Smooth muscle cell (in vitro differentiated cells): Measurements from ENCODE around the gene GLA. TPM values are rescaled to one million over a fixed set of nuclear protein-coding genes. Genes with fewer than 3 reads are reported as not detected.

Experiments
- DNase-seq: peaks from one replicate; lab custom pipeline; 2025; ENCODE audit not compliant: unreplicated experiment; lab: John Stamatoyannopoulos, UW
- H2AFZ ChIP-seq: fragments of 200-600 bp; sonication (generic); 2 replicates; pipeline ENCODE4 v1.6.0; 2016; ENCODE audit warnings: antibody characterized with exemption, low read depth, mild to moderate bottlenecking
- H3F3A ChIP-seq: fragments of 200-600 bp; sonication (generic); 2 replicates; pipeline ENCODE4 v1.6.0; 2017; ENCODE audit warnings: antibody characterized with exemption, low read depth
- H3K27ac ChIP-seq: fragments of 200-600 bp; sonication (generic); 2 replicates; pipeline ENCODE4 v1.5.1; 2016; ENCODE audit warnings: low read depth, mild to moderate bottlenecking
- H3K27me3 ChIP-seq: fragments of 200-600 bp; sonication (generic); 2 replicates; pipeline ENCODE4 v1.6.1; 2016; ENCODE audit warnings: low read depth, mild to moderate bottlenecking
- H3K36me3 ChIP-seq: fragments of 200-600 bp; sonication (generic); 2 replicates; pipeline ENCODE4 v1.5.1; 2016; ENCODE audit warnings: low read depth
- H3K4me1 ChIP-seq: fragments of 200-600 bp; sonication (generic); 2 replicates; pipeline ENCODE4 v1.5.1; 2016; ENCODE audit warnings: low read depth
- H3K4me2 ChIP-seq: fragments of 200-600 bp; sonication (generic); 2 replicates; pipeline ENCODE4 v1.6.0; 2016; ENCODE audit warnings: mild to moderate bottlenecking
- H3K4me3 ChIP-seq: fragments of 200-600 bp; sonication (generic); 2 replicates; pipeline ENCODE4 v1.5.1; 2016; ENCODE audit warnings: mild to moderate bottlenecking
- H3K79me2 ChIP-seq: fragments of 200-600 bp; sonication (generic); 2 replicates; pipeline ENCODE4 v1.6.0; 2016; ENCODE audit warnings: low read depth, mild to moderate bottlenecking
- H3K9ac ChIP-seq: fragments of 200-600 bp; sonication (generic); 2 replicates; pipeline ENCODE4 v1.6.0; 2016; ENCODE audit warnings: low read depth
- H3K9me3 ChIP-seq: fragments of 200-600 bp; sonication (generic); replicated peaks from 2 replicates; pipeline ENCODE4 v1.5.1; 2016; ENCODE audit warnings: low read depth
- H4K20me1 ChIP-seq: fragments of 200-600 bp; sonication (generic); 2 replicates; pipeline ENCODE4 v1.6.0; 2016; ENCODE audit warnings: low read depth
- CTCF ChIP-seq: fragments of 200-600 bp; sonication (generic); IDR thresholded peaks from 2 replicates; pipeline ENCODE4 v1.5.1; 2017; ENCODE audit warnings: borderline replicate concordance, mild to moderate bottlenecking, antibody characterized with exemption; ENCODE audit not compliant: insufficient read depth, poor library complexity, severe bottlenecking
- WGBS: methylation state at CpG from one replicate; pipeline ENCODE4 v1.1.7; 2016; ENCODE audit warnings: low lambda C conversion rate; 5-methylcytosine and 5-hydroxymethylcytosine counted together
- polyA plus RNA-seq: library from polyadenylated mRNA; unstranded; fragments of >200 nt; fragmentation: Nextera tagmentation; extraction: Ambion mirVana; gene quantifications from 2 replicates; pipeline ENCODE4 v1.2.1, GENCODE V29; 2016
- total RNA-seq: library from RNA; depleted of rRNA; stranded (reverse); fragments of >200 nt; gene quantifications from 2 replicates; pipeline ENCODE4 v1.2.3, GENCODE V29; 2014

GLA gene
- total and polyA plus RNA-seq, 2 experiments from 2014 or later: 41.2 to 46.9 TPM

DNA sequence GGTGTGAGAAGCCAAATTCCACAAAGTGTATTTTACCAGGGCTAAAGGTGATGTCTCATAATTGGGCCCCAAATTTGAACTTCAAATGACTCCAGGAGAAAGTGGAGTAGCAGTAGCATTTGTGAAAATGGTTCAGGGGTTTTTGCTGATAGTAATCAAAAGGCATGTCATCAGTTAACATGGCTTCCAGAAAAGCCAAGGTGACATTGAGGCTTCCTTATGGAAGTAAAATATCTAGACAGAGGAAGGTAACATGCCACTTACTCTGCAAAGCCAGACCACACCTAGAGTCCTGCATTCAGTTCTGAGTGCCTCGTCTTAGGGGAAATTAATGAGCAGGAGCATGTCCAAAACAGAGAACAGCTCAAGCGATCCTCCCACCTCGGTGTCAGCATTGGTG lies 19.1 kb downstream of the GLA start:
- no peaks in the 10 kb centered on the region for H3K9me3 ChIP-seq
- TF ChIP-seq CTCF: no peak
- no peaks in the 10 kb centered on the region for H3K4me1 ChIP-seq
- no peaks in the 10 kb centered on the region for H3K27me3 ChIP-seq
- peaks cover 7% of the 10 kb centered on the region for H3K79me2 ChIP-seq
- no peak overlapping the region for H3K4me3 ChIP-seq
- no peak overlapping the region for H3K4me2 ChIP-seq
- no peak overlapping the region for H3K27ac ChIP-seq
- H3K9ac ChIP-seq: no peak overlapping the region
- peaks cover 4% of the 10 kb centered on the region for H4K20me1 ChIP-seq
- 81% methylated on average over 3 of the region's 3 CpGs for WGBS
- H2AFZ ChIP-seq: no peak overlapping the region
- H3F3A ChIP-seq: no peaks in the 10 kb centered on the region
- no peak for DNase-seq
- H3K36me3 ChIP-seq: no peaks in the 10 kb centered on the region

DNA sequence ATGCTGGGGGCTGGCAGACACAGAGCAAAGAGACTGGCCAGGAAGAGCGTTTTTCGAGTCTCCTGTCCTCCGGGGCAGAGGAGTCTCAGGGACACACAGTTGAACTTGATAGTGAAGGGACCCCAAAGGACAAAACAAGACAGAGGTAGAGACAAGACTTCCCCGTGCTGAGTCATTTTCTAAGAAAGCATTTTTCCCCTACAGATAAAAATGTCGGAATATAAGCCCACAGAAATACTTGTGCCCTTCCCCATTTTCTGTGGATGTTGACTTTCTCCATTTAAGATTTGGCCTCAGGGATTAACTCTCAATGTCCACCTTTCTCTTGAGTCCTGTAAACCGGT lies 21.2 kb downstream of the GLA start:
- H3K9me3 ChIP-seq: no peaks in the 10 kb centered on the region
- TF ChIP-seq CTCF: no peak
- WGBS: 75% methylated on average over 6 of the region's 6 CpGs
- no peaks in the 10 kb centered on the region for H3F3A ChIP-seq
- H3K4me3 ChIP-seq: no peak overlapping the region
- H3K27me3 ChIP-seq: no peaks in the 10 kb centered on the region
- no peak overlapping the region for H2AFZ ChIP-seq
- no peak for DNase-seq
- no peaks in the 10 kb centered on the region for H3K79me2 ChIP-seq
- H4K20me1 ChIP-seq: no peaks in the 10 kb centered on the region
- no peaks in the 10 kb centered on the region for H3K36me3 ChIP-seq
- no peaks in the 10 kb centered on the region for H3K4me1 ChIP-seq
- H3K27ac ChIP-seq: no peak overlapping the region
- no peak overlapping the region for H3K9ac ChIP-seq
- no peak overlapping the region for H3K4me2 ChIP-seq

DNA sequence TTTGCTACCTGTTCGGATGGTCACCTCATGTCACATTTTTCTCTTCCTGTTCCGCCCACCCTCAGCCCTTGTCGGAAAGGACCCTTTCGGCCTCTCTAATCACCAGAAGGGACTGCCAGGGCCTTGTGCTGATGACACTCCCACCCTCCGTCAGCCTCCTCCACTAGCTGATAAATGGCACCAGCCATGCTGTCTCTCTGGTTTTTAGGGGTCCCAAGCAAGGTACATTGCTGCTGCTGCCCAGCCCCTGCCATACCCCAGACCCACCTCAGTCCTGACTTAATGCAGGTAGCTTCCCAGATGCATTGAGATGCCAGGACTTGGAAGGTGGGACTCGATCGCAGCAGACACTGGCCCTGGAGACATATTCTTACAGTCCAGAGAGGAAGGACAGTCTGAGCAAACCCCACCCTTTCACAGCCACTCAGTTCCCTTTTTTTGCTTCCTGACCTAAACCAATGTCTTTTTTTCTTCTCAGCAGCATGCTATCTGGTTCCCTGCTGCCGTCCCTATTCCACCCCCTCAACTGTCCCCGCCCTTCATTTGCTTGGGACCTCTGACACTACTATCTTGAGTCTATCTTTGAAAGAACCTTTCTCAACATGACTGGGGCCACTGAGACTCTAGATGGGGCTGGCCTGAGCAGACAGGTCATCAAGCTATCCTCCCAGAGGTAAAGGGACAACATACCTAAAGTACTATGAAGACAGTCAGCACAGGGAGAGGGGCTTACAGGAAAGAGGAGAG lies 21.8 kb downstream of the GLA start, which contains the start of gene BTK:
Gene BTK, minus strand, starts transcription at position 397 of the 747 bp plus-strand sequence. CDS start 10,907 bp downstream, outside the sequence.
- no peak for TF ChIP-seq CTCF
- H4K20me1 ChIP-seq: no peaks in the 10 kb centered on the region
- no peaks in the 10 kb centered on the region for H3K9me3 ChIP-seq
- H3K27ac ChIP-seq: no peak within 1 kb of the TSS
- H3K79me2 ChIP-seq: no peaks in the 10 kb centered on the region
- no peak for DNase-seq
- no peaks in the 10 kb centered on the region for H3F3A ChIP-seq
- H3K4me1 ChIP-seq: no peaks in the 10 kb centered on the region
- no peak within 1 kb of the TSS for H3K4me3 ChIP-seq
- no peaks in the 10 kb centered on the region for H3K36me3 ChIP-seq
- H3K27me3 ChIP-seq: no peaks in the 10 kb centered on the region
- H2AFZ ChIP-seq: no peak within 1 kb of the TSS
- no peak within 1 kb of the TSS for H3K4me2 ChIP-seq
- WGBS: 88% methylated on average over 9 of the region's 9 CpGs
- H3K9ac ChIP-seq: no peak within 1 kb of the TSS
